Keratinocyte (primary cell): Measurements from ENCODE around the gene GRK4. TPM values are rescaled to one million over a fixed set of nuclear protein-coding genes. Genes with fewer than 3 reads are reported as not detected.

Source experiments
- DNase-seq: peaks from one replicate; pipeline ENCODE4 v3.0.0-alpha.2; 2011; ENCODE audit warnings: low read depth, missing footprints, low spot score
- FAIRE-seq: peaks from 2 replicates; lab custom pipeline; 2011; peaks lifted over from hg19 to GRCh38; lab: Jason Lieb, UNC
- H2AFZ ChIP-seq: 2 replicates; pipeline ENCODE4 v1.6.0; 2012; ENCODE audit warnings: low read length, control low read depth, inconsistent platforms; ENCODE audit not compliant: control insufficient read depth
- H3K27ac ChIP-seq: 2 replicates; pipeline ENCODE4 v1.5.1; 2011; ENCODE audit warnings: low read length; ENCODE audit not compliant: control insufficient read depth, insufficient read depth
- H3K27me3 ChIP-seq: 3 replicates; pipeline ENCODE4 v1.6.0; 2011; ENCODE audit warnings: low read length; ENCODE audit not compliant: control insufficient read depth, insufficient read depth; ENCODE audit errors: extremely low read depth
- H3K36me3 ChIP-seq, 2 experiments: 2 replicates in 1 of 2; 3 replicates in 1 of 2; pipeline ENCODE4 v1.5.1; 2011; ENCODE audit warnings: low read length in 2 of 2, mild to moderate bottlenecking in 1 of 2; ENCODE audit not compliant: control insufficient read depth in 2 of 2, insufficient read depth in 2 of 2; ENCODE audit errors: extremely low read depth in 1 of 2
- H3K4me1 ChIP-seq: 3 replicates; pipeline ENCODE4 v1.5.1; 2011; ENCODE audit warnings: low read length; ENCODE audit not compliant: control insufficient read depth, insufficient read depth; ENCODE audit errors: extremely low read depth
- H3K4me2 ChIP-seq: 3 replicates; pipeline ENCODE4 v1.6.0; 2011; ENCODE audit warnings: low read depth, low read length; ENCODE audit not compliant: control insufficient read depth, insufficient read depth; ENCODE audit errors: extremely low read depth
- H3K4me3 ChIP-seq, 3 experiments: fragments of 200-600 bp in 1 of 3; sonication (generic) in 1 of 3; 2 replicates in 2 of 3; 3 replicates in 1 of 3; pipeline ENCODE4 v1.5.1; 2011 to 2016; ENCODE audit warnings: low read length in 3 of 3, mild to moderate bottlenecking in 3 of 3, control low read depth in 2 of 3, inconsistent platforms in 1 of 3, low read depth in 1 of 3, mixed read lengths in 1 of 3, mixed run types in 1 of 3, moderate library complexity in 1 of 3; ENCODE audit not compliant: control insufficient read depth in 2 of 3, insufficient read depth in 2 of 3; ENCODE audit errors: extremely low read depth in 1 of 3
- H3K79me2 ChIP-seq: 2 replicates; pipeline ENCODE4 v1.6.0; 2012; ENCODE audit warnings: low read length; ENCODE audit not compliant: control insufficient read depth, insufficient read depth
- H3K9ac ChIP-seq: 3 replicates; pipeline ENCODE4 v1.6.0; 2011; ENCODE audit warnings: low read length; ENCODE audit not compliant: control insufficient read depth, insufficient read depth; ENCODE audit errors: extremely low read depth
- H3K9me1 ChIP-seq: 3 replicates; pipeline ENCODE4 v1.6.0; 2011; ENCODE audit warnings: low read length; ENCODE audit not compliant: control insufficient read depth, insufficient read depth; ENCODE audit errors: extremely low read depth
- H3K9me3 ChIP-seq: 2 replicates; pipeline ENCODE4 v1.5.1; 2012; ENCODE audit warnings: low read depth, low read length; ENCODE audit not compliant: control insufficient read depth
- H4K20me1 ChIP-seq: 3 replicates; pipeline ENCODE4 v1.6.0; 2011; ENCODE audit warnings: low read length; ENCODE audit not compliant: control insufficient read depth, insufficient read depth; ENCODE audit errors: extremely low read depth
- EZH2 ChIP-seq: IDR thresholded peaks from one replicate; pipeline ENCODE4 v1.6.1; 2012; ENCODE audit warnings: inconsistent platforms, mild to moderate bottlenecking, low read length, moderate library complexity
- dilution Hi-C: fragments of 300-500 bp; cut with MboI; formaldehyde crosslinking; loops from one replicate; pipeline ENCODE4 v1.7.0; 2020; ENCODE audit warnings: low sequenced_read_pairs; ENCODE audit not compliant: extremely low pct_ligation_motif_present
- polyA plus RNA-seq, 5 experiments: library from polyadenylated mRNA; depleted of rRNA in 3 of 5; stranded (reverse) in 3 of 5; stranded (forward) in 1 of 5; unstranded in 1 of 5; fragments of >200 nt; gene quantifications; 1 replicate in 1 of 5; 2 replicates in 3 of 5; 3 replicates in 1 of 5; pipeline versions ENCODE4 v1.2.1 to v1.2.3, GENCODE V29; 2011 to 2012; ENCODE audit warnings: missing spikeins in 2 of 5, low read depth in 1 of 5, low replicate concordance in 1 of 5
- TF ChIP-seq, protein P1 (sequence below), 3 experiments: IDR thresholded peaks in 1 of 3; conservative IDR thresholded peaks in 1 of 3; optimal IDR thresholded peaks in 1 of 3; 2 replicates in 2 of 3; 3 replicates in 1 of 3; pipeline versions ENCODE3 to v1.5.1; 2011; ENCODE audit warnings: low read length in 3 of 3, mild to moderate bottlenecking in 3 of 3, moderate library complexity in 2 of 3, control low read depth in 1 of 3, inconsistent platforms in 1 of 3; ENCODE audit not compliant: insufficient read depth in 2 of 3; ENCODE audit errors: extremely low read depth in 1 of 3

The GRK4 gene
- polyA plus RNA-seq, 1 donor (not counting 4 experiments of a cell fraction or from before 2014, with no cell fraction given), result 4.3 TPM

DNA sequence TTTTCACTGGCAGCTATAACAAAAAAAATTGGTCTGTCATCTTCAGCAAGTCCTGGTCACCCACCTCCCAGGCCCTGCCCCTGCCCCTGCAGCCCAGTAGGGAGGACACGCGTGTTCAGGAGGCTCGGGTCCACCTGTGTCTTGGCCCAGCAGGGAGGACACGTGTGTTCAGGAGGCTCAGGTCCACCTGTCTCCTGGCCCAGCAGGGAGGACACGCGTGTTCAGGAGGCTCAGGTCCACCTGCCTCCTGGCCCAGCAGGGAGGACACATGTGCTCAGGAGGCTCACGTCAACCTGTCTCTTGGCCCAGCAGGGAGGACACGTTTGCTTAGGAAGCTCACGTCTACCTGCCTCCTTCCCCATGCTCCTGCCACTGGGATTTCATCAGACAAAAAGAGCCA lies 66.1 kb downstream of the GRK4 start:
- Histone ChIP-seq H3K4me3 (no peak overlapping the region), H3K4me1 (no peaks in the 10 kb centered on the region), H4K20me1 (no peaks in the 10 kb centered on the region), H3K4me2 (no peak overlapping the region), H3K9me3 (no peaks in the 10 kb centered on the region), H3K27me3 (no peaks in the 10 kb centered on the region), H2AFZ (no peak overlapping the region), H3K9me1 (no peaks in the 10 kb centered on the region), H3K9ac (no peak overlapping the region), H3K36me3 (no peaks in the 10 kb centered on the region), H3K27ac (no peak overlapping the region), H3K79me2 (no peaks in the 10 kb centered on the region)
- no peak for DNase-seq
- dilution Hi-C loops, result no loop called here
- no peak for TF ChIP-seq EZH2
- TF ChIP-seq, protein P1, sequence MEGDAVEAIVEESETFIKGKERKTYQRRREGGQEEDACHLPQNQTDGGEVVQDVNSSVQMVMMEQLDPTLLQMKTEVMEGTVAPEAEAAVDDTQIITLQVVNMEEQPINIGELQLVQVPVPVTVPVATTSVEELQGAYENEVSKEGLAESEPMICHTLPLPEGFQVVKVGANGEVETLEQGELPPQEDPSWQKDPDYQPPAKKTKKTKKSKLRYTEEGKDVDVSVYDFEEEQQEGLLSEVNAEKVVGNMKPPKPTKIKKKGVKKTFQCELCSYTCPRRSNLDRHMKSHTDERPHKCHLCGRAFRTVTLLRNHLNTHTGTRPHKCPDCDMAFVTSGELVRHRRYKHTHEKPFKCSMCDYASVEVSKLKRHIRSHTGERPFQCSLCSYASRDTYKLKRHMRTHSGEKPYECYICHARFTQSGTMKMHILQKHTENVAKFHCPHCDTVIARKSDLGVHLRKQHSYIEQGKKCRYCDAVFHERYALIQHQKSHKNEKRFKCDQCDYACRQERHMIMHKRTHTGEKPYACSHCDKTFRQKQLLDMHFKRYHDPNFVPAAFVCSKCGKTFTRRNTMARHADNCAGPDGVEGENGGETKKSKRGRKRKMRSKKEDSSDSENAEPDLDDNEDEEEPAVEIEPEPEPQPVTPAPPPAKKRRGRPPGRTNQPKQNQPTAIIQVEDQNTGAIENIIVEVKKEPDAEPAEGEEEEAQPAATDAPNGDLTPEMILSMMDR (optimal IDR thresholded peaks at IDR 0.05 in 1 of 3, IDR thresholded peaks at IDR 0.05 in 1 of 3, conservative IDR thresholded peaks at IDR 0.05 in 1 of 3; ENCODE audit: extremely low read depth in 1 of 3, insufficient read depth in 2 of 3, low read length in 3 of 3), result no peak
- FAIRE-seq, result no peak

DNA sequence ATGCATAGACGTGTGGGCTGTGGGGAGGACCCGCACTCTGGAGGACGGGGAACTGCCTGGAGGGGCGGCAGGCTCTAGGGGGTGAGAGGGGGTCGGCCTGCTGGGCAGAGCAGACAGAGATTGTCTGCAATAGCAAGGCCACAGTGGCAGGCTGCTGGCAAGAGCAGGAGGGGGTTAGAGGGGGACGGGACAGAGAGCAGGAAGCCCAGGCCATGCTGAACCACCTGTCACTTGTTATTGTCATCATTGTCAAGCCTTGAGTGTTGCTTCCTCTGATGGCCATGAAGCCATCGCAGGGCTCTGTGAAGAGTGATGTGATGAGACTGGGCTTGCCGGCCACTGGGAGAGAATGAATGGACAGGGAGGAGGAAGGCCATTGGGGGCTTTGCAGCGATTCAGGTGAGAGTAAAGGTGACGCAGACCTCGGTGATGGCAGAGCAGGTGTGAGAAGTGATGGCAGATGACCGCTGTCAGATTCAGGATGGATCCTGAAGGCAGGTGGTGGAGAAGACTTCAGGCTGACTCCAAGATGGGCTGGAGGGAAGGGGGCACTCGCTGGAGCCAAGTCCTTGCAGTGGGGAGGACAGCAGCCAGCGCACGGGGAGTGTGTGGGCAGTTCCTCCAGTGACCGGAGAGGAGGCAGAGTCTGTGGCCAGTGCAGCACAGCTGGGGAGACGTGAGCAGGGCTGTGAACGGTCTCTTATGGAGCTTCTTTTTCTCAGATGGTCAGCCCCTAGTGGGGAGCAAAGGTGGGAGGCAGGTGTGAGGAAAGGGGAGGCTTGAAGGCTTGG lies 67.4 kb downstream of the GRK4 start:
- H3K4me2 ChIP-seq, result no peak overlapping the region
- no peaks in the 10 kb centered on the region for H4K20me1 ChIP-seq
- no peaks in the 10 kb centered on the region for H3K9me3 ChIP-seq
- H2AFZ ChIP-seq, result no peak overlapping the region
- H3K36me3 ChIP-seq, result no peaks in the 10 kb centered on the region
- no peaks in the 10 kb centered on the region for H3K4me1 ChIP-seq
- dilution Hi-C loops, result no loop called here
- peaks cover 4% of the 10 kb centered on the region for H3K27me3 ChIP-seq
- H3K9ac ChIP-seq, result no peak overlapping the region
- no peaks in the 10 kb centered on the region for H3K9me1 ChIP-seq
- H3K79me2 ChIP-seq, result no peaks in the 10 kb centered on the region
- no peak overlapping the region for H3K27ac ChIP-seq
- DNase-seq, result no peak
- FAIRE-seq, result no peak
- H3K4me3 ChIP-seq, result no peak overlapping the region
- no peak for TF ChIP-seq EZH2
- TF ChIP-seq, protein P1 (optimal IDR thresholded peaks at IDR 0.05 in 1 of 3, IDR thresholded peaks at IDR 0.05 in 1 of 3, conservative IDR thresholded peaks at IDR 0.05 in 1 of 3; ENCODE audit: extremely low read depth in 1 of 3, insufficient read depth in 2 of 3, low read length in 3 of 3), result no peak
